ENCODE data around the gene PTPMT1. TPM values are rescaled to one million over a fixed set of nuclear protein-coding genes. Genes with fewer than 3 reads are reported as not detected.

The PTPMT1 gene
- total and polyA plus RNA-seq, 10 donors, result 26.1 to 101 (median 44.2) TPM

GRCh38 chr11:47599902-47600301 is 34.5 kb downstream of the PTPMT1 start:
- Histone ChIP-seq H3K27ac (no peak overlapping the region), H3K4me3 (no peak overlapping the region), H3K4me1 (peaks cover 0 to under 1% (median 0%) of the 10 kb centered on the region in 6 donors), H3K36me3 (no peaks in the 10 kb centered on the region), H3K27me3 (replicated peaks in 1 of 7) (peaks cover 0 to 13% (median 3%) of the 10 kb centered on the region in 7 donors), H3K9me3 (no peaks in the 10 kb centered on the region)
- intact Hi-C loops (cut with DNase I; ENCODE audit: low total_unique reads), result no loop called here
- TF ChIP-seq POLR2A (IDR thresholded peaks at IDR 0.05) (no peak), CTCF (IDR thresholded peaks at IDR 0.05 in 8 of 11, conservative IDR thresholded peaks at IDR 0.05 in 3 of 11) (no peak), POLR2AphosphoS5 (IDR thresholded peaks at IDR 0.05) (no peak)
- 72 to 94% (median 79%) methylated on average over 4 of the region's 4 CpGs for WGBS, 5 donors
- no peak for DNase-seq

- no peak overlapping the region for H3K4me3 ChIP-seq
- no peaks in the 10 kb centered on the region for H3K36me3 ChIP-seq
- H3K27ac ChIP-seq, result no peak overlapping the region
- no peak for DNase-seq
- H3K27me3 ChIP-seq (replicated peaks in 1 of 7), result no peaks in the 10 kb centered on the region
- no peaks in the 10 kb centered on the region for H3K9me3 ChIP-seq
- WGBS, 5 donors, result 87 to 98% (median 96%) methylated on average over 4 of the region's 4 CpGs
- TF ChIP-seq POLR2AphosphoS5 (IDR thresholded peaks at IDR 0.05) (no peak), POLR2A (IDR thresholded peaks at IDR 0.05) (no peak), CTCF (IDR thresholded peaks at IDR 0.05 in 8 of 11, conservative IDR thresholded peaks at IDR 0.05 in 3 of 11) (no peak)
- intact Hi-C loops (cut with DNase I; ENCODE audit: low total_unique reads), result no loop called here
- H3K4me1 ChIP-seq, result no peaks in the 10 kb centered on the region
These were observed 37.9 kb downstream of the PTPMT1 start for GRCh38 chr11:47603295-47603694.

GRCh38 chr11:47605921-47606320 is 40.5 kb downstream of the PTPMT1 start:
- Histone ChIP-seq H3K4me3 (no peak overlapping the region), H3K27me3 (replicated peaks in 1 of 7) (no peaks in the 10 kb centered on the region), H3K4me1 (peaks cover 0 to 3% (median 0%) of the 10 kb centered on the region in 6 donors), H3K27ac (no peak overlapping the region), H3K36me3 (peaks cover 0 to 7% (median under 1%) of the 10 kb centered on the region in 6 donors), H3K9me3 (no peaks in the 10 kb centered on the region)
- no peak for DNase-seq
- intact Hi-C loops (cut with DNase I; ENCODE audit: low total_unique reads), result no loop called here
- TF ChIP-seq POLR2AphosphoS5 (IDR thresholded peaks at IDR 0.05) (no peak), POLR2A (IDR thresholded peaks at IDR 0.05) (no peak), CTCF (IDR thresholded peaks at IDR 0.05 in 8 of 11, conservative IDR thresholded peaks at IDR 0.05 in 3 of 11) (no peak)
- WGBS, 5 donors, result 87 to 96% (median 91%) methylated on average over 3 of the region's 3 CpGs

- peaks cover 0 to 13% (median 4%) of the 10 kb centered on the region in 6 donors for H3K36me3 ChIP-seq
- H3K4me3 ChIP-seq, result no peak overlapping the region
- no peak for TF ChIP-seq CTCF (IDR thresholded peaks at IDR 0.05 in 8 of 11, conservative IDR thresholded peaks at IDR 0.05 in 3 of 11)
- no peak for TF ChIP-seq POLR2A (IDR thresholded peaks at IDR 0.05)
- no peak for TF ChIP-seq POLR2AphosphoS5 (IDR thresholded peaks at IDR 0.05)
- no peaks in the 10 kb centered on the region for H3K9me3 ChIP-seq
- 44 to 60% (median 51%) methylated on average over 5 of the region's 5 CpGs for WGBS, 5 donors
- intact Hi-C loops (cut with DNase I; ENCODE audit: low total_unique reads), result no loop called here
- H3K4me1 ChIP-seq, result peaks cover 0 to 11% (median 5%) of the 10 kb centered on the region in 6 donors
- no peaks in the 10 kb centered on the region for H3K27me3 ChIP-seq (replicated peaks in 1 of 7)
- no peak overlapping the region for H3K27ac ChIP-seq
- DNase-seq, result no peak
These were observed 41.3 kb downstream of the PTPMT1 start for GRCh38 chr11:47606731-47607130.
